ENCODE results near the gene KDM4B. TPM values are rescaled to one million over a fixed set of nuclear protein-coding genes. Genes with fewer than 3 reads are reported as not detected.

The KDM4B gene
- total RNA-seq, 1 experiment from 2014 or later: 43.7 TPM

- Histone ChIP-seq H3K14ac (ENCODE audit: insufficient read depth, low read length) (peak overlapping the region; percentile 66; the same call in 1 of the 2 replicates), H3K4me2 (ENCODE audit: insufficient read depth, insufficient read length, low read length) (no peak overlapping the region), H3K79me1 (ENCODE audit: insufficient read depth, low read depth, low read length, poor library complexity, severe bottlenecking) (no peaks in the 10 kb centered on the region), H3K9me3 (ENCODE audit: control insufficient read depth, low read depth, low read length) (no peaks in the 10 kb centered on the region), H2AK5ac (ENCODE audit: insufficient read length, low read length) (no peak overlapping the region), H4K8ac (replicated peaks; ENCODE audit: insufficient read length, low read depth, low read length) (no peak overlapping the region), H3K4me1 (ENCODE audit: insufficient read depth, low read length) (no peaks in the 10 kb centered on the region), H2BK15ac (ENCODE audit: low read depth, low read length) (no peak overlapping the region), H3T11ph (ENCODE audit: low read length) (no peak overlapping the region), H2BK12ac (ENCODE audit: insufficient read length, low read depth, low read length) (no peak overlapping the region), H3K27me3 (ENCODE audit: insufficient read depth, low read length) (no peaks in the 10 kb centered on the region), H3K4ac (ENCODE audit: low read depth, low read length) (no peak overlapping the region), H2BK120ac (ENCODE audit: low read depth, low read length, poor library complexity, severe bottlenecking) (no peak overlapping the region), H2BK20ac (ENCODE audit: low read depth, low read length, poor library complexity, severe bottlenecking) (no peak overlapping the region), H2AFZ (ENCODE audit: low read length) (no peak overlapping the region), H3K56ac (ENCODE audit: insufficient read length, low read depth, low read length) (no peak overlapping the region), H3K23ac (ENCODE audit: insufficient read length, low read depth, low read length) (no peak overlapping the region), H2BK5ac (ENCODE audit: insufficient read length, low read length) (no peak overlapping the region), H3K23me2 (ENCODE audit: insufficient read length, low read depth, low read length, poor library complexity, severe bottlenecking) (no peaks in the 10 kb centered on the region), H3K9ac (ENCODE audit: extremely low read depth, insufficient read length, low read length) (no peak overlapping the region), H3K79me2 (ENCODE audit: insufficient read depth, low read length) (no peaks in the 10 kb centered on the region), H4K91ac (ENCODE audit: insufficient read length, low read depth, low read length) (no peak overlapping the region), H3K18ac (ENCODE audit: insufficient read length, low read depth, low read length) (no peak overlapping the region), H4K20me1 (ENCODE audit: control insufficient read depth, insufficient read depth, insufficient read length) (no peaks in the 10 kb centered on the region), H3K27ac (ENCODE audit: insufficient read length, low read depth, low read length) (no peak overlapping the region), H4K5ac (ENCODE audit: insufficient read length, low read depth, low read length) (no peak overlapping the region)
- peak; percentile 31 for DNase-seq
- Mint-ChIP-seq H3K4me1 (peaks cover 3 to 41% of the 10 kb centered on the region in 2 experiments), H3K4me3 (peak overlapping the region in 1 of 2 experiments; percentile 48; a peak in 1 of 5 replicates), H3K27me3 (ENCODE audit: low read depth) (no peaks in the 10 kb centered on the region; the same call in 1 of the 2 replicates), H3K27ac (no peak overlapping the region), H3K36me3 (ENCODE audit: insufficient read depth in 1 of 3, low read depth in 3 of 3) (peaks cover 2 to 24% (median 18%) of the 10 kb centered on the region in 3 experiments; a peak in 5 of 7 replicates), H3K9me3 (no peaks in the 10 kb centered on the region)
- no CpG with 5 or more reads among the region's 52 CpGs for WGBS (ENCODE audit: extremely low coverage, insufficient read length, low lambda C conversion rate)
- peak; percentile 50 for TF ChIP-seq CTCF (conservative IDR thresholded peaks at IDR 0.05)
Measured at GRCh38 chr19:5150902-5151741, 182.2 kb downstream of the KDM4B start.
